A549 (cell line): ENCODE measurements around the gene MSH2. TPM values are rescaled to one million over a fixed set of nuclear protein-coding genes. Genes with fewer than 3 reads are reported as not detected.

Experiments
- ATAC-seq, 2 experiments: fragments of 200-7000 bp in 1 of 2; fragments of >200 bp in 1 of 2; cut with Nextera tagmentation in 1 of 2; cut with Tn5 transposase in 1 of 2; 3 replicates each; pipeline versions ENCODE4 v1.8.0 to v1.9.1; 2018 to 2020; ENCODE audit warnings: mild to moderate bottlenecking in 1 of 2, moderate library complexity in 1 of 2
- CTCF ChIA-PET: fragments of 300-600 bp; sonication (Branson Sonifier 250); formaldehyde crosslinking; extraction: SDS; loops from one replicate; lab custom pipeline; 2021; ENCODE audit warnings: antibody characterized with exemption, inconsistent platforms; lab: Yijun Ruan, JAX
- POLR2A ChIA-PET: fragments of 350-600 bp; formaldehyde crosslinking; extraction: SDS; loops from one replicate; lab custom pipeline; 2021; ENCODE audit warnings: antibody characterized with exemption, inconsistent platforms; lab: Yijun Ruan, JAX
- DNase-seq, 2 experiments: peaks; one replicate each; pipeline versions ENCODE4 v3.0.0 to v3.0.0-alpha.2; 2011 to 2016; ENCODE audit warnings: low read depth in 1 of 2, low spot score in 1 of 2
- FAIRE-seq: peaks from 2 replicates; lab custom pipeline; 2011; peaks lifted over from hg19 to GRCh38; lab: Jason Lieb, UNC
- H3K27ac ChIP-seq, 2 experiments: fragments of >200 bp; sonication (Bioruptor Twin); formaldehyde crosslinking; 3 replicates each; pipeline ENCODE4 v1.5.1; 2016 to 2017
- H3K4me1 ChIP-seq: fragments of >200 bp; sonication (Bioruptor Twin); formaldehyde crosslinking; 3 replicates; pipeline ENCODE4 v1.6.1; 2016
- H3K4me2 ChIP-seq: fragments of >200 bp; sonication (Bioruptor Twin); formaldehyde crosslinking; 3 replicates; pipeline ENCODE4 v1.6.1; 2016
- H3K4me3 ChIP-seq: fragments of >200 bp; sonication (Bioruptor Twin); formaldehyde crosslinking; 3 replicates; pipeline ENCODE4 v1.5.1; 2016
- H3K9me3 ChIP-seq: fragments of >200 bp; sonication (Bioruptor Twin); formaldehyde crosslinking; 3 replicates; pipeline ENCODE4 v1.6.1; 2016
- BCL3 ChIP-seq: fragments of >200 bp; sonication (Bioruptor Twin); formaldehyde crosslinking; IDR thresholded peaks from 3 replicates; pipeline ENCODE4 v1.6.1; 2016
- CEBPB ChIP-seq, 2 experiments: fragments of >200 bp in 1 of 2; sonication (Bioruptor Twin) in 1 of 2; formaldehyde crosslinking in 1 of 2; IDR thresholded peaks; 2 replicates each; pipeline ENCODE4 v1.6.1; 2012 to 2016
- CHD2 ChIP-seq: fragments of 150-350 bp; IDR thresholded peaks from 2 replicates; pipeline ENCODE4 v1.6.1; 2014; ENCODE audit warnings: low read length; ENCODE audit not compliant: partially characterized antibody
- EHF ChIP-seq: fragments of 250-450 bp; sonication (Bioruptor Pico); IDR thresholded peaks from 2 replicates; pipeline ENCODE4 v1.5.0; 2020; ENCODE audit warnings: mild to moderate bottlenecking
- EHMT2 ChIP-seq: fragments of 200-600 bp; sonication (generic); IDR thresholded peaks from 2 replicates; pipeline ENCODE4 v1.6.1; 2016; ENCODE audit warnings: antibody characterized with exemption, low read depth, mild to moderate bottlenecking, moderate library complexity
- EP300 ChIP-seq, 2 experiments: fragments of >200 bp; sonication (Bioruptor Twin); formaldehyde crosslinking; IDR thresholded peaks; 2 replicates in 1 of 2; 3 replicates in 1 of 2; pipeline ENCODE4 v1.6.1; 2016 to 2017
- ESRRA ChIP-seq: fragments of 150-350 bp; IDR thresholded peaks from 2 replicates; pipeline ENCODE4 v1.6.1; 2014; ENCODE audit warnings: mild to moderate bottlenecking, low read length, borderline replicate concordance
- FOSL2 ChIP-seq, 2 experiments: fragments of 450-650 bp in 1 of 2; fragments of >200 bp in 1 of 2; sonication (Bioruptor Twin) in 1 of 2; formaldehyde crosslinking; IDR thresholded peaks; 2 replicates each; pipeline versions ENCODE4 v1.5.0 to v1.6.1; 2016 to 2020; ENCODE audit warnings: mild to moderate bottlenecking in 1 of 2, moderate library complexity in 1 of 2
- FOXS1 ChIP-seq: fragments of 250-450 bp; sonication (Bioruptor Pico); IDR thresholded peaks from 2 replicates; pipeline ENCODE4 v1.5.0; 2020; ENCODE audit warnings: mild to moderate bottlenecking, moderate library complexity
- GATA3 ChIP-seq: IDR thresholded peaks from 2 replicates; pipeline ENCODE4 v1.6.1; 2012; ENCODE audit warnings: borderline replicate concordance
- HOXA7 ChIP-seq: fragments of 250-450 bp; sonication (Bioruptor Pico); IDR thresholded peaks from 2 replicates; pipeline ENCODE4 v1.5.0; 2020; ENCODE audit warnings: mild to moderate bottlenecking, moderate library complexity
- HOXB5 ChIP-seq: fragments of 250-450 bp; sonication (Bioruptor Pico); IDR thresholded peaks from 2 replicates; pipeline ENCODE4 v1.5.0; 2020; ENCODE audit warnings: mild to moderate bottlenecking, moderate library complexity
- JUNB ChIP-seq: fragments of >200 bp; sonication (Bioruptor Twin); formaldehyde crosslinking; IDR thresholded peaks from 2 replicates; pipeline ENCODE4 v1.6.1; 2016
- KDM5A ChIP-seq: fragments of 200-600 bp; sonication (generic); IDR thresholded peaks from 2 replicates; pipeline ENCODE4 v1.6.1; 2016; ENCODE audit warnings: antibody characterized with exemption, mild to moderate bottlenecking
- MAFK ChIP-seq: fragments of 450-650 bp; IDR thresholded peaks from 2 replicates; pipeline ENCODE4 v1.6.1; 2014; ENCODE audit not compliant: partially characterized antibody
- MAZ ChIP-seq: fragments of 150-350 bp; IDR thresholded peaks from 2 replicates; pipeline ENCODE4 v1.6.1; 2014; ENCODE audit warnings: antibody characterized with exemption, low read depth, low read length, borderline replicate concordance
- MYC ChIP-seq: IDR thresholded peaks from 2 replicates; pipeline ENCODE4 v1.6.1; 2012; ENCODE audit warnings: mild to moderate bottlenecking, inconsistent platforms, low read length, improper control_type of control experiment, borderline replicate concordance
- PHF8 ChIP-seq: fragments of 200-600 bp; sonication (generic); IDR thresholded peaks from 2 replicates; pipeline ENCODE4 v1.6.1; 2016; ENCODE audit warnings: low read depth, mild to moderate bottlenecking, antibody characterized with exemption, moderate library complexity, borderline replicate concordance
- RAD21 ChIP-seq, 2 experiments: fragments of >200 bp in 1 of 2; sonication (Bioruptor Twin) in 1 of 2; formaldehyde crosslinking in 1 of 2; IDR thresholded peaks in 1 of 2; conservative IDR thresholded peaks in 1 of 2; 2 replicates in 1 of 2; 3 replicates in 1 of 2; pipeline ENCODE4 v1.6.1; 2012 to 2018; ENCODE audit warnings: inconsistent platforms in 1 of 2
- RARB ChIP-seq: fragments of 250-450 bp; sonication (Bioruptor Pico); IDR thresholded peaks from 2 replicates; pipeline ENCODE4 v1.8.0; 2021; ENCODE audit warnings: mild to moderate bottlenecking, moderate library complexity
- REST ChIP-seq: fragments of 200-600 bp; sonication (generic); IDR thresholded peaks from 2 replicates; pipeline ENCODE4 v1.6.1; 2016; ENCODE audit warnings: antibody characterized with exemption, mild to moderate bottlenecking, moderate library complexity
- RFX5 ChIP-seq: fragments of 450-650 bp; IDR thresholded peaks from 2 replicates; pipeline ENCODE4 v1.7.1; 2014; ENCODE audit warnings: antibody characterized with exemption, mild to moderate bottlenecking, moderate library complexity
- RNF2 ChIP-seq: fragments of 200-600 bp; sonication (generic); IDR thresholded peaks from 2 replicates; pipeline ENCODE4 v1.6.1; 2016; ENCODE audit warnings: low read depth, mild to moderate bottlenecking, antibody characterized with exemption, moderate library complexity, borderline replicate concordance
- SREBF2 ChIP-seq: fragments of 450-650 bp; IDR thresholded peaks from 2 replicates; pipeline ENCODE4 v1.6.1; 2014; ENCODE audit warnings: mild to moderate bottlenecking, moderate library complexity
- TP53 ChIP-seq: fragments of 250-450 bp; sonication (Bioruptor Pico); IDR thresholded peaks from 2 replicates; pipeline ENCODE4 v1.5.0; 2021; ENCODE audit warnings: mild to moderate bottlenecking, moderate library complexity
- ZC3H11A ChIP-seq: fragments of 450-650 bp; IDR thresholded peaks from 2 replicates; pipeline ENCODE4 v1.6.1; 2014; ENCODE audit warnings: antibody characterized with exemption, mild to moderate bottlenecking
- ZFP36 ChIP-seq: fragments of 450-650 bp; IDR thresholded peaks from 2 replicates; pipeline ENCODE4 v1.6.1; 2014; ENCODE audit warnings: borderline replicate concordance; ENCODE audit not compliant: partially characterized antibody
- ZSCAN20 ChIP-seq: fragments of 250-450 bp; sonication (Bioruptor Pico); IDR thresholded peaks from 2 replicates; pipeline ENCODE4 v1.8.0; 2022; ENCODE audit warnings: mild to moderate bottlenecking, moderate library complexity
- WGBS: methylation state at CpG from one replicate; pipeline ENCODE4 v1.1.6; 2017; ENCODE audit errors: missing lambda C conversion rate; 5-methylcytosine and 5-hydroxymethylcytosine counted together
- polyA plus RNA-seq, 4 experiments: library from polyadenylated mRNA; depleted of rRNA in 3 of 4; stranded (reverse); fragments of >200 nt; fragmentation: RNase III in 1 of 4; extraction: RNeasy Plus Mini Kit Qiagen cat#74134 plus additional on column Dnase treatment in 1 of 4; gene quantifications; 2 replicates in 3 of 4; 3 replicates in 1 of 4; pipeline ENCODE4 v1.2.3, GENCODE V29; 2011 to 2017
- TF ChIP-seq, protein P1 (sequence below): fragments of >200 bp; sonication (Bioruptor Twin); formaldehyde crosslinking; IDR thresholded peaks from 2 replicates; pipeline ENCODE4 v1.6.1; 2016

The MSH2 gene
- polyA plus RNA-seq, 2 of the 4 experiments (the other 2 are of a cell fraction), result 52.8 to 59.0 TPM

GRCh38 chr2:47422560-47422959 lies 19.6 kb downstream of the MSH2 start:
- Histone ChIP-seq H3K4me3 (no peak overlapping the region), H3K4me1 (peaks cover 11% of the 10 kb centered on the region; the same call in 2 of the 3 replicates), H3K27ac (peak overlapping the region in 1 of 2 experiments; percentile 65; a peak in 3 of 6 replicates), H3K9me3 (no peaks in the 10 kb centered on the region), H3K4me2 (0 out of 3 replicates have a peak overlapping the region, but pooled peaks have one; percentile 10)
- FAIRE-seq (peak; percentile 32), ATAC-seq (peak in 1 of 2 experiments; percentile 72; a peak in 3 of 6 replicates), DNase-seq (peak; percentile 23 to 29)
- WGBS, result 47% methylated on average over 2 of the region's 2 CpGs
- ChIA-PET POLR2A (no interaction called here), CTCF (interaction anchor here (0.6 to 3.6 kb wide), 7 partner anchors 15 to 345 kb away, joined by 3 to 15 read pairs (median 4); no protein-coding TSS in a partner anchor)
- TF ChIP-seq EP300 (IDR thresholded peaks at IDR 0.05), result no peak
- TF ChIP-seq HOXA7 (CRISPR knock-in tag), result no peak
- TF ChIP-seq EHF (CRISPR knock-in tag), result no peak
- peak; percentile 51 for TF ChIP-seq MAFK
- TF ChIP-seq RARB (CRISPR knock-in tag), result no peak
- no peak for TF ChIP-seq BCL3
- TF ChIP-seq CHD2, result no peak
- no peak for TF ChIP-seq RFX5
- no peak for TF ChIP-seq ESRRA
- no peak for TF ChIP-seq EHMT2
- TF ChIP-seq SREBF2, result no peak
- TF ChIP-seq MYC, result no peak
- TF ChIP-seq FOXS1, result no peak
- TF ChIP-seq GATA3, result peak; percentile 50; the same call in 1 of the 2 replicates
- peak; percentile 62; the same call in 1 of the 2 replicates for TF ChIP-seq FOSL2 (IDR thresholded peaks at IDR 0.05)
- peak; percentile 88 for TF ChIP-seq FOSL2 (CRISPR knock-in tag; IDR thresholded peaks at IDR 0.05)
- TF ChIP-seq RNF2, result no peak
- TF ChIP-seq ZFP36, result no peak
- TF ChIP-seq MAZ, result no peak
- peak; percentile 58; the same call in 1 of the 2 replicates for TF ChIP-seq JUNB
- peak; percentile 21 to 79; a peak in 3 of 4 replicates for TF ChIP-seq CEBPB (IDR thresholded peaks at IDR 0.05)
- no peak for TF ChIP-seq PHF8
- no peak for TF ChIP-seq RAD21 (conservative IDR thresholded peaks at IDR 0.05 in 1 of 2, IDR thresholded peaks at IDR 0.05 in 1 of 2)
- TF ChIP-seq, protein P1, sequence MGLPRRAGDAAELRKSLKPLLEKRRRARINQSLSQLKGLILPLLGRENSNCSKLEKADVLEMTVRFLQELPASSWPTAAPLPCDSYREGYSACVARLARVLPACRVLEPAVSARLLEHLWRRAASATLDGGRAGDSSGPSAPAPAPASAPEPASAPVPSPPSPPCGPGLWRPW, result no peak
- no peak for TF ChIP-seq ZSCAN20 (CRISPR knock-in tag)
- no peak for TF ChIP-seq TP53 (CRISPR knock-in tag)
- no peak for TF ChIP-seq REST
- no peak for TF ChIP-seq KDM5A
- TF ChIP-seq ZC3H11A, result no peak
- no peak for TF ChIP-seq HOXB5 (CRISPR knock-in tag)
